HG02642 (cell line): ENCODE data around the gene HPRT1.
A peak's percentile ranks its signal among the peaks of the same experiment; 100 is the strongest.

Experiments
- ATAC-seq: cut with Tn5 transposase; IDR thresholded peaks from one replicate; pipeline ENCODE4 v1.9.1; 2021; ENCODE audit warnings: mild to moderate bottlenecking; ENCODE audit not compliant: unreplicated experiment, poor library complexity

The HPRT1 gene

DNA sequence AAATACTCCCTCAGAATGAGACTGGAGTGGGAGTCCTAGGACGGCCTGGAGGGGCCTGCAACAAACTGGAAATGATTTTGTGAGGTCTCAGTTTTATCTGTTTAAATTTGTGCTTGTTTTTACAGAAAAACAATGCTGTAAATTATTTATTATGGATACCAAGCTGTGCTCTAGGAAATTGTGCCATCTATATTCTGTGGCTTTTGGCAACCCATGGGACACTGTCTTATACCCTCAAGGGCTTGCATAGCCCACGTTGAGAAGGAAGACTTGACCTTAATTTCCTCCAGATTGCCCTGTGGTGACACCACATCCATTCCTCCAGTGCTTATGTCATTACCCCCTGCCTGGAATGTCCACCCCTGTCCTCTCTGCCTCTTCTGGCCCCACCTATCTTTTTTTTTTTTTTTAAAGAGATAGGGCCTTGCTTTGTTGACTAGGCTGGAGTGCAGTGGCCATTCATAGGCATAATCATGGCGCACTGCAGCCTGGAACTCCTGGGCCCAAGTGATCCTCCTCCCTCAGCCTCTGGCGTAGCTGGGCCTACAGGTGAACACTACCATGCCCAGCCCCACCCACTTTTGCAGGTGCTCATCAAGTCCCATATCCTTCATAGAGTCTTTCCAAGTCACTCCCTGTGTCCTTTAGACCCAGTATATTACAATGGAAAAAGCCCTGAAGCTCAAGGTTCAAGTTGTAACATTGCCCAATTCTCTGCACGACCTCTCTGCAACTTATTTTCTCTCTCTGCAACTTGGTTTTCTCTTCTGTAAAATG is 77.4 kb downstream of the HPRT1 start:
- ATAC-seq = no peak

DNA sequence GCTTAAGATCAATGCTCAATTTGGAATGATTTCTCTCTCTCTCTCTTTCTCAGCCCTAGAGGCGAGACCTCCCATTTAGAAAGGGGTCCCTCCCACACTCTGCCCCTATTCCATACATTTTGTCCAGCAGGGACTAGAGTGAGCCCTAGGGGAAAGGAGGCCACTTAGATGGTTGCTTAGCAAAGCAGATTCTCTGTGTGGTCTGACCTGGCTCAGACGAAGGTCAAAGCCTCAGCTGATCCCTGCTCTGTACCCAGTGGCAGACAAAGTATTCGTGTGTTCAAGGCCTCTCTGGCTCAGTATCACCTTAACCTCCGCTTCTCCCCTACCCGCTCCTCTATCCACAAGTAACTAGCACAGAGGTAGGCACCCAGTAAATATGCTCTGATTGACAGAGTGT is 78.4 kb downstream of the HPRT1 start:
- no peak for ATAC-seq

DNA sequence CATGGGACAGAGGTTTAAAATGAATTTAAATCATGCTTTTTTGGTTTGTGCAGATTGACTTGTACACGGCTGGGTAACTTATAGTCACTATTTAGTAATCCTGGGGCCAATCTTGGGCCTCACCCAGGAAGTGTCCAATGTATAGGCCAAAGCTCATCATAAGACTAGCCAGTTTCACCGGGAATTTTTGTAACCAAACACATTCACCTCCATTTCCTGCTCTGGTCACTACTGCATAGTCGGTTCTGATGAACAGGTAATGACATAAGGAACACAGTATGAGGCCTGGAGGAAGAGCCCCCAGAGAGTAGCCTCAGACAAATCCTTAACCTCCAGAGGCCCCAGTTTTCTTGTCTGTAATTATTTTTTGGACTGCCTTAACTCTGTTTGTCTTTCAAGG is 81.9 kb downstream of the HPRT1 start:
- ATAC-seq = no peak

DNA sequence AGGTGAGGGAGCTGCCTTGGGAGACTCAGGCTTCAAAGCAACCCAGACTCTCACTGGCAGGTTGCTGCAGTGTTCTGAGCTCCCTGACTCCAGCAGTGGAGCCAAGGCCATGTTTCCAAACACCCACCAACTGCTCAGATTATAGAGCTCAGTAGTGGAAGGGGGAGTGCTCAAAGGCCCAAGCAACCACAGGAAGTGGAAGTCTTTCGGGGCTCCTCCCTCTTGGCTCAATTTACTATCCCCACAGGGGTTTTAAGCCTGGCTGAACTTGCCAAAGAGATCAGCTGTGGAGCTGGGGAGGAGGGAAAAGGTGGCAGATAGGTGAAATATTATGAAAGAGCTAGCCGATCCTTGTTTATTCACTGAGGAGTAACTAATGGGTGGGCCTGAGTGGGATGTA is 82.5 kb downstream of the HPRT1 start:
- ATAC-seq = peak; percentile 46

DNA sequence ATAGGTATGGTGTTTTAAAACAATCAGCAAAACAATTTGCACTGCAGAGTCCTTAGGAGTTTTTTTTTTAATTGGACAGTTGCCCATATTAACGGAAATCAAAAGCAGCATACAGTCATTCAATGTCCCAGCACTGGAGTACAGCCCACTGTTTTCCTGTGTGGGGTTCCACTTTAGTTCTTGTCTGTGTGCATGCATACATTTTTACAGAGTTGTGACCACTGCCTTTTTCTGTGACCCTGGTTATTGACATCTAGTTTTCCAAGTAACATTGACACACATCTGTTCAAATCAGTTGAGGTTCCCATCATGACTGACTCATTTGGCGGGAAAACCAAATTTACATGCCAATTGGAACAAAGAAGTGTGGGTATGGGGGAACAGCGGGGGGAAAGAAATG is 83.3 kb downstream of the HPRT1 start:
- no peak for ATAC-seq

DNA sequence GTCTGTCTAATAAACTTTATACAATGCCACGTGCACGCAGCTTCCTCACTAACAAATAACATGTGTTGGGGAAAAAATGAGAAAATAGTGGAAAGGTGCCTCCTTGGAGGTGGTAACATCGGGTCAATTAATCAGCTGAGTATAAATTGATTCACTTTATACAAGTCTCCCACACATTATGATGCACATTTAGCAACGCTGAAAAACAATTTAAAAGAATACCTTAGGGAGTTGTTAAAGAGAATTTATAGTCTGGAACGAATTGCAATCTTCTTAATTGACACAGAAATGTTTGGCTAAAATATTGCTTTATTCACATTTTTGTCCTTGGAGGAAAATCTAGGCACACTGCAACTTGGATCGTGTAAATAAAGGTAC is 84.2 kb downstream of the HPRT1 start:
- ATAC-seq = no peak

GRCh38 chrX:134544513-134545151 is 84.7 kb downstream of the HPRT1 start:
- no peak for ATAC-seq

- ATAC-seq = no peak
Measured at GRCh38 chrX:134545510-134545909, 85.5 kb downstream of the HPRT1 start.

DNA sequence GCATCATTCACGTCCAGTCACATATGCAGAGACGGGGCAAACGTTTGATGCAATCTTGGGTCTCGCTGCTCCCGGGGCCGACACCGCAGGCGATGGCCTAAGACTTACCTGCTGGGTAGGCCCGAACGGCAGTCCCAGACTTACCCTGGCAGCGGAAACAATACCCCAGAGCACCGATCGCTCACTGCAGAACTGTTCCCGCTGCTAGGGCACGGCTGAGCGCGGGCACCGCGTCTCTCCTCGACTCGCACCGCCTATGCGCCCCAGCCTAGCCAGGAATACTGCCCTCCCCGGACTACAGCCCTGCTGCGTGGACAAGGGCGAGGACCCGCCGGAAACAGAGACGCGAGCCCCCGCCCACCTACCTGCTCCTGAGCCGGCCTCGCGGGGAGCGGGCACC is 86.2 kb downstream of the HPRT1 start:
- ATAC-seq = no peak

DNA sequence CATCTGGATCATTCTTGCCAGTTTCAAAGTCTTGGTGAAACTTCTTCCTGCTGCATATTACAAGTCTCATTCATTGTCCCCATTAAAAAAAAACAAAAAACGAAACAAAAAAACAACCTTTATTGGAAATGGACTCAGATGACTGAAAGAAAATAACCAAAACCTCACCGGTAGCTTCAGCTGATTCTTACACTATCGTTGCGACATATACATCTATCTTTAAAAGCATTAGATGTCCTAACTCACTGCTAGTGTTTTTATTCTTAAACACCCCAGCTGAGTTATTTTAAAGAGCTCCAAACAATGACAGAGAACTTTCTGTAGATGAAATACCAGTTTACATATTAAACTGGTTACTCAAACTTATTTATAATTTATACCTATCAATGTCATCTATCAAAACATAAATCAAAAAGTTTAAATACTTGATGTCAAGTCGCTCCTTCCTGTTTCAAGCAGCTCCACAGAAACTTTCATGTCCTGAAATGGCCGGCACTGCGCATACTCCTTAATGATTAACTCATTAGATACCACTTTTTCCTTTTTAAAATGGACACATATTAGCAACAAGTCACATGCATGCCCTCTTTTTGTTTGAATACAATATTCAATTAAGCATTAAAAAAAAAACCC is 87.2 kb downstream of the HPRT1 start:
- ATAC-seq = no peak

DNA sequence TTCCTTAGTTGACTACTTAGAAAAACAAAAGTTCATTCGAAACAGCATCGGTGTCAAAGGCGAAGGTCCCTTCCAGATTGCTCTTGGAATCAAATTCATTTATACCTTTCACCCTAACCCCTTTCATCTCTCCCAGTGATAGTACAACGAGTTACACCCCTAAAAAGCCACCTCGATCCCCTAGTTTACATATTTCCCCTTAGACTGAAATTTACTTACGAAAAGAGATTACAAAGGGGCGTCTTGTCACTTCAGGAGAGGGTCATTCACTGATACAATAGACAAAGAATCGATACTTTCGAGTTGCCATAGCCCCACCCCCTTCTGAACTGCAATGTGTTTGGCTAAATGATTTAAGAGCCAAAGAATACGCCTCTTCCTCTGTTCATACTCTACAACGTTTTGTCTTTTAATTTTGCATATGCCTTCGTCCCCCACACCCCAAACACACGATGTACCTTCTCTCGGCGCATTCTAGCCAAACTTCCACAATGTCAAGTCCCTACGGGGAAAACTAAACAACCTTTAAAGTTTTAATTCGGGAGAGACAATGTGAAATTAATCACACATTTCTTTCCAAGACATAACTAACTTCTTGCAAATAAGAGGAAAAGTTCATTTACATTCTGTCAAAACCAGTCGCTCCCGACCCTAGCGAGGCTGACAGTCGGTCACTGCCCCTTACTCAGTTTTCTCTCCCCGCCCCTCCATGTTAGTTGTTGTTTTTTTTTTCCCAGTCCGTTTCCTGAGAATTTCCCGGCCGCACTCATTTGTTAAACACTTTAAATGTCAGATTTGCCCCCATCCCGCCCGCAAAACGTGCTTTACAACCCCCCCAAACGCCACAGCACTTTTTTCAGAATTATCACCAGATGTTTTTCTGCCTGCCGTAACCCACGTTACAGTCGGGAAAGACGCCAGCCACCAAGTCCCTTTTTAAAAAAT is 88.6 kb downstream of the HPRT1 start:
- no peak for ATAC-seq
